Peyer's patch (tissue), 4 donors: Measurements from ENCODE around the gene TMSB15B.
"Not testable (repeated sequence)": the region's sequence is repeated elsewhere in the genome, so short reads cannot be mapped to it uniquely, and the experiment has no call there.

Source experiments
- CTCF ChIP-seq, 6 experiments: fragments of 450-650 bp in 4 of 6; fragments of 200-600 bp in 2 of 6; sonication (generic) in 1 of 6; IDR thresholded peaks; one replicate each; pipeline ENCODE4 v1.5.1; 2017 to 2019; ENCODE audit warnings: antibody characterized with exemption in 6 of 6, mild to moderate bottlenecking in 3 of 6, moderate library complexity in 1 of 6
- POLR2A ChIP-seq, 2 donors: fragments of 450-650 bp; IDR thresholded peaks; one replicate each; pipeline ENCODE4 v1.5.1; 2017; ENCODE audit warnings: antibody characterized with exemption in 2 of 2, mild to moderate bottlenecking in 2 of 2, moderate library complexity in 2 of 2

- TF ChIP-seq CTCF, POLR2A (IDR thresholded peaks at IDR 0.05): not testable (repeated sequence)
Observed at GRCh38 chrX:103983508-103983907, 21.1 kb downstream of the TMSB15B start.
